Activated CD8-positive, alpha-beta T cell treated with anti-CD3 and anti-CD28 coated beads, Interleukin-2, amount 10 ng/mL, durations not matched to agents 7 days and 5 days (primary cell): ENCODE measurements around the gene LAMTOR5. TPM values are rescaled to one million over a fixed set of nuclear protein-coding genes. Genes with fewer than 3 reads are reported as not detected.
"Not testable (repeated sequence)": the region's sequence is repeated elsewhere in the genome, so short reads cannot be mapped to it uniquely, and the experiment has no call there.

ENCODE experiments used
- ATAC-seq: fragments of 150-1000 bp; cut with Tn5 transposase; one replicate; pipeline ENCODE4 v1.10.0; 2021; ENCODE audit warnings: moderate library complexity
- CTCF ChIA-PET: fragments of 350-600 bp; sonication (Branson Sonifier 250); formaldehyde crosslinking; loops from one replicate; lab custom pipeline; 2021; ENCODE audit warnings: antibody characterized with exemption; lab: Charles Lee
- POLR2A ChIA-PET: fragments of 350-600 bp; sonication (Branson Sonifier 250); formaldehyde crosslinking; loops from one replicate; lab custom pipeline; 2021; ENCODE audit warnings: antibody characterized with exemption; lab: Charles Lee
- DNase-seq: peaks from one replicate; pipeline ENCODE4 v3.0.0-alpha.2; 2020
- H3K27ac Mint-ChIP-seq: one replicate; pipeline ENCODE4 v1.8.0; 2021; ENCODE audit warnings: mild to moderate bottlenecking, mixed read lengths
- H3K27me3 Mint-ChIP-seq: one replicate; pipeline ENCODE4 v1.8.0; 2021; ENCODE audit warnings: low read depth, mixed read lengths
- H3K36me3 Mint-ChIP-seq: one replicate; pipeline ENCODE4 v1.8.0; 2021; ENCODE audit warnings: low read depth, mixed read lengths
- H3K4me1 Mint-ChIP-seq: one replicate; pipeline ENCODE4 v1.8.0; 2021; ENCODE audit warnings: low read depth, mixed read lengths
- H3K4me3 Mint-ChIP-seq: one replicate; pipeline ENCODE4 v1.8.0; 2021; ENCODE audit warnings: mild to moderate bottlenecking, mixed read lengths
- H3K9me3 Mint-ChIP-seq: one replicate; pipeline ENCODE4 v1.8.0; 2022; ENCODE audit warnings: mixed read lengths; ENCODE audit not compliant: insufficient read depth
- total RNA-seq, 2 experiments: library from RNA; stranded (reverse); gene quantifications; one replicate each; pipeline ENCODE4 v1.2.3, GENCODE V29; 2021

The LAMTOR5 gene
- total RNA-seq, 2 experiments from 2014 or later = 123 TPM

DNA sequence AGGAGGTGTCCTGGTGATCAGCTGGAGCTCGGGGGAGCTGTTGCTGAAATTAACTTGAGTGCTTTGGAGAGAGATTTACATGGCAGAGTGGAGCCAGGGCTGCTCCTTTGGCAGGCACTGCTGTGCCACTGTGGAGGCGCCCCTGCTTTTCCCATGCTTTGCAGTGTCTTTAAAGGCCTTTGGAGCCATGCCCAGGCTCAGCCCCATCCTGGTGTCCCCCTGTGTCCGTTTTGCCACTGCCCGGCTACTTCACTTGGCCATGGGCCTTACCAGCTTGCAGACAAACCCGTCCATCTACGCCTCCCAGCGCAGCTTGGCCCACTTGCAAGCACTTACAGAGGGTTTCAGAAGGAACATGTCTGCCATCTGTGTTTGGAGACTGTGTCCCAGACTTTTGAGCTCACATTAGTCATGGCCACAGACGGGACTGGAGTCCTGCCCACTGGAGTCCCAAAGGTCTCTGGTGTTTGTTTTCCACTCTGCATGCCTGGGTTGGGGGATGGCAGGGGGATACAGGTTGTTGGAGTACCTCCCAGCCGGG, 18.2 kb upstream of the LAMTOR5 start:
- ATAC-seq (no peak), DNase-seq (no peak)
- Mint-ChIP-seq H3K36me3 (no peaks in the 10 kb centered on the region), H3K27me3 (peaks cover 14% of the 10 kb centered on the region), H3K9me3 (no peaks in the 10 kb centered on the region), H3K4me1 (peaks cover 11% of the 10 kb centered on the region), H3K4me3 (no peak overlapping the region), H3K27ac (no peak overlapping the region)
- ChIA-PET CTCF (interaction anchor here (1.1 to 1.4 kb wide), 2 partner anchors 14 to 70 kb away, joined by 3 to 4 read pairs; no protein-coding TSS in a partner anchor), POLR2A (no interaction called here)

DNA sequence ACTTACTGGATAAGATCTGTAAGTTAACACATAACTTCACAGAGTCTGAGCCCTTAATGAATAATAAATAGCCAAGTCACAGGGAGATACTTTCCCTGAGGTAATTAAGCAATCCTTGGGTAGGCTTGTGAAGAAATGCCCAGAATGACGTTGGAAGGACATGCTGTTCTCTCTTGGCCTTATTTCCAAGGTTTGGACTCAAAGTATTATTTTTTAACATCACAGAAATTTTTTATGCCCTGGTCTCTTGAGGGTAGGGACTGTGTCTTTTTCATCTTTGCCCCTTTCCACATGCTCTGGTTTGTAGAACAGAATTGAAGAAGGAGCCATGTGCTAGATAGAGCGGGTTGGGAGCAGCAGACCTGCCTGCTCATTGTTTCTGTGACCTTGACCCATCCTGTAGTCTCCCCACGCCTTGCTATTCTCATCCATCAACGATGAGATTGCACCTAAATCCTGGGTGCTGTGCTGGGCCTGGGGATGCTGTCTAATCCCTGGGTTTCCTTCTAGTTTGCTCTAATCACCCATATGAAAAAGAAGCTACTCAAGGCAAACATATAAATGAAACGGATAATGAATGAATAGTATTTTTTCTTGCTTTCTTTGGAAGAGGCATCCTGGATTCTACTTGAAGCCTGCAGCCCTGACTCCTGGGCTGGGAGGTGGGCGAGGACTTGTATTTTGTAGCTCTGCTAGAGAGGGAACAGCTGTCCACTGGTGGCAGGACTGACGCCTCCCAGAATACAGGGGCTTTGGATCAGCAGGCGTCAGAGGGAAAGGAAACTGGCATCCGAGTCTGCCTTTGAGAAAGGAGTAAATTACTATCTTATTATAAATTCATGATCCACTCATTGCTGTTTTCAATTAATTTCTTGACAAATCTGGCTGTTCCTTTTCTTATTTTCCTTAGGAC, 17.5 kb upstream of the LAMTOR5 start:
- H3K27ac Mint-ChIP-seq = no peak overlapping the region
- no peak for DNase-seq
- no peaks in the 10 kb centered on the region for H3K36me3 Mint-ChIP-seq
- POLR2A ChIA-PET = no interaction called here
- H3K4me3 Mint-ChIP-seq = no peak overlapping the region
- CTCF ChIA-PET = interaction anchor here (1.1 to 1.4 kb wide), 2 partner anchors 13 to 71 kb away, joined by 3 to 4 read pairs; no protein-coding TSS in a partner anchor
- peaks cover 11% of the 10 kb centered on the region for H3K4me1 Mint-ChIP-seq
- peaks cover 9% of the 10 kb centered on the region for H3K27me3 Mint-ChIP-seq
- no peaks in the 10 kb centered on the region for H3K9me3 Mint-ChIP-seq
- no peak for ATAC-seq

DNA sequence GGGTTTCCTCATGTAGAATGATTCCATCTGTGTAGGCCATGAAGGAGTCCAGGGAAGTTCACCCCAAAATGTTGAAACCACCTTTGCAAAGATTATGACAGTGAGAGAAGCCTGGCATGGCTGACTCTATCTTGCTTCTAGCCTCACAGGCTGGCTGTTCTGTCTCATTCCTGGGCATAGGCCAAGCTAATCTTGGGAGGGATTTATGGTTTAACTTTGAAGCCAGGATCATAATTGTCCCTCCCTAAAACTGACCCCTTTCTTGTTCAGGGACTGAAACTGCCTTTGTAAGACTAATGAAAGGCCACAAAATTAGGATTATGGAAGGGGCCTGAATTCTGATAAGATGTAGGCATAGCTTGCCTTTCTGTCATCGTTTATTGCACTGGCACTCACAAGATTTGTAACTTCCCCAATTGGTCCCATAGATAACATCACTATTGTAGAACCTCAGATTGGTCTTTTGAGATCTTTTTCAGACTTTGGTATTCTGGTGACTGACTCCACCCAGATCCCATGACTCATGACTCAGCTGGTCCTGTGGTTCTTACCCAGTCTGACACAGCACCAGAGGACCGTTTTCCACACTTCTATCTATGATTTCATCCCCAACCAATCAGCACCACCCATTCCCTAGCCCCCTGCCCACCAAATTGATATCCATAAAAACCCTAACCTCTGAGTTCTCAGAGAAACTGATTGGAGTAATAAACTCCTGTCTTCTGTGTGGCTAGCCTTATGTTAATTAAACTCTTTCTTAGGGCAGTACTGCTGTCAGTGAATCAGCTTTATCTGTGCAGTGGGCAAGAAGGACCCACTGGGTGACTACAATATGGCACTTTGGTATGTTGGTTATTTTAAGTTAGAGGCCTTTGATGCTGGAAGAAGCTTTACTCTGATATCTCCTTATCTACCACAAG, 13.6 kb upstream of the LAMTOR5 start:
- Mint-ChIP-seq H3K9me3 (no peaks in the 10 kb centered on the region), H3K4me1 (peaks cover 11% of the 10 kb centered on the region), H3K27me3 (peaks cover 9% of the 10 kb centered on the region), H3K36me3 (no peaks in the 10 kb centered on the region), H3K27ac (no peak overlapping the region), H3K4me3 (no peak overlapping the region)
- ChIA-PET CTCF (interaction anchor here (0.9 to 2.2 kb wide), 5 partner anchors 9 to 345 kb away, joined by 3 to 9 read pairs (median 4); no protein-coding TSS in a partner anchor), POLR2A (no interaction called here)
- ATAC-seq = peak; percentile 47
- DNase-seq = no peak

DNA sequence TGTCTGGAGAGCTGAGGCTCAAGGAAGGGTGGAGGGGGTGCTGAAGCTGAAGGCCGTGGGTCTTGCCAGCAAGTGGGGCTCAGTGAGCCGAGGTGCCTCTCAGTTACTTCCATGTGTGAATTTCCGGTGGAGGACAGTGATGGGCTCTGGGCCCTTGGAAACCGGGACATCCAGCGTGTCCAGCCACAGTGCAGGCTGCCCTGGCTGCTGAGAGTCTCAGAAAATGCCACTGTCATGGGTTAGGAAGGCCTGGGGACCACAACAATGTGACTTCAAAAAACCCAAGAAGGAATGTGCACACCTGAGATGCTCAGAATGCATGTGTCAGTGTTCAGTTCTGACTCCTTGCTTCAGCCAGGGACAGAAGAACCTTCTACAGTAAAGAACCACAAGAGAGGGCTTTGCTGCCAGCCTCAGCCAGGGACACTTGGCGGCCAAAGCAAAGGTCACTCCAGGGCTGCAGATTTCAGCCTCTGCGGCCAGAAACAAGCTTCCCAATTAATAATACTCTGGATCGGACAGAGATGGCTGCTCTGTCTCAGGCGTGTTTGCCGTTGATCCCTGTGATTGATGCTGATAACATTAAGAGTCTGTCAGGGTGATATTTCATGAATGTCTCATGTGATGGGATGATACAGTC, 12.6 kb upstream of the LAMTOR5 start:
- DNase-seq = no peak
- Mint-ChIP-seq H3K4me3 (no peak overlapping the region), H3K4me1 (peaks cover 11% of the 10 kb centered on the region), H3K9me3 (no peaks in the 10 kb centered on the region), H3K36me3 (no peaks in the 10 kb centered on the region), H3K27me3 (peaks cover 9% of the 10 kb centered on the region), H3K27ac (no peak overlapping the region)
- ChIA-PET POLR2A (no interaction called here), CTCF (interaction anchor here (0.9 to 1.0 kb wide), 2 partner anchors 40 to 212 kb away, joined by 3 to 4 read pairs; no protein-coding TSS in a partner anchor)
- ATAC-seq = no peak

DNA sequence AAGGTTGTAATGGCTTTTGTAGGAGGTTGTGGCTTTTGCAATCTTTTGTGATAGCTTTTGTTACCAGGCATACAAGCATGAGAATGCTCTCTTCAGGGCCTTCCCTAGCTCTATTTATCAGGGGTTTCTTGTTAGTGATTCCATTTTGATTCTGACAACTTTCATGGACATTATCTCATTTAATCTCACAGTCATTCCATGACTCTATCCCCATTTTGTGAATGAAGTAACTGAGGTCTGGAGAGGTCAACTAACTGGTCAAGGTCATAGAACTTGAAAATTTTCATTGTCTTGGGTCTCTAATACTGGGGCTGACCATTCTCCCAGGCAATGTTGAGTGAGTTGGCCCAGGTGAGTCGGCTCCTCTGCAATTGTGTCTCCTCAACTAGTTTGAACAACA, 11.2 kb upstream of the LAMTOR5 start:
- POLR2A ChIA-PET = interaction anchor here (0.9 kb wide), 1 partner anchor 80 kb away, joined by 3 read pairs; the partner anchor contains the start of gene RBM15
- peak overlapping the region; percentile 32 for H3K27ac Mint-ChIP-seq
- CTCF ChIA-PET = interaction anchor here (2.7 kb wide), 1 partner anchor 77 kb away, joined by 10 read pairs; no protein-coding TSS in a partner anchor

DNA sequence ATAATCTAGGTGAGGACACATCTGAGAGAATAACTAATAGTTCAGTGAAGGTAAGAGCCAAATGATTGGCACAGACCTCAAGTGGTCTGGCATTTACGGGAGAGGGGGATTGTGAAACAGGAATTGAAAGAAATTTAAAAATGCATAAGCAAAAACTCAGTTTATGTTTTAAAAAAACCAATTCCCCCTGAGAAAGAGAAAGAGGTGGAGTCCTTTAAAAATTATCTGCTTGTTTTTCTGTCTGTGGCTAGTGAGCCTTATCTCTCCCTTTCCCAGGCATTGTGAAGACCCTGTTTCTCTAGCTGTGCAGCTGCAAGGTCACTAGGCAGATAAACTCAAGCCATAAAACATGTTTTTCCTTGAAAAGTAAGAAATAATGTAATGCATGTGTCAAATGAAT, 5.6 kb upstream of the LAMTOR5 start:
- CTCF ChIA-PET = interaction anchor here (0.6 to 7.7 kb wide), 17 partner anchors 9 to 210 kb away, joined by 3 to 68 read pairs (median 5); partner anchors contain the start of gene KCNC4
- H3K4me3 Mint-ChIP-seq, DNase-seq, H3K36me3 Mint-ChIP-seq, ATAC-seq, H3K27ac Mint-ChIP-seq, H3K9me3 Mint-ChIP-seq, H3K27me3 Mint-ChIP-seq, POLR2A ChIA-PET: not testable (repeated sequence)
- H3K4me1 Mint-ChIP-seq = peaks cover 12% of the 10 kb centered on the region

More for the DNA sequence above, 11.2 kb upstream of the LAMTOR5 start:
- Mint-ChIP-seq H3K4me3 (no peak overlapping the region), H3K9me3 (no peaks in the 10 kb centered on the region), H3K4me1 (peaks cover 8% of the 10 kb centered on the region), H3K36me3 (no peaks in the 10 kb centered on the region), H3K27me3 (peaks cover 5% of the 10 kb centered on the region)
- ATAC-seq = no peak
- DNase-seq = no peak

DNA sequence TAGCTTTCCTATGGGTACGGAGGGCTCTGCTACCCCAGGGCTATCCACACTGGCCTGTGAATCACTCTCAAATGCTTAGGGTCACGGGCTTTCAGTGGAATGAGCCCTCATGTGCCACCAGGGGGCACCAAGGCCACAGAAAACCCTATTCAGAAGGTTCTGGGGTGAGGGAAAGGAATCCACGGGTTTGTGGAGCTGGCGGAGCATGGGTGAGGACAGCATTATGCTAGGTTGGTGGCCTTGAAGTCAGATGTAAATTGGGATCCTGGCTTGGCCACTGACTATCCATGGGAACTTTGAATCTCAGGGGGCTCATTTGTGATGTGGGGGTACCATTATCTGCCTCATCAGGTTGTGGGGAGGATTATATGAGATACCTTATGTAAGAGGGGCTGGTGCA, 5.1 kb upstream of the LAMTOR5 start:
- ATAC-seq (peak; percentile 55), DNase-seq (peak; percentile 70)
- Mint-ChIP-seq H3K4me1 (peaks cover 16% of the 10 kb centered on the region), H3K4me3 (no peak overlapping the region), H3K27me3 (no peaks in the 10 kb centered on the region), H3K36me3 (peaks cover under 1% of the 10 kb centered on the region), H3K9me3 (no peaks in the 10 kb centered on the region), H3K27ac (no peak overlapping the region)
- ChIA-PET POLR2A (interaction anchor here (1.0 to 1.3 kb wide), 2 partner anchors 17 to 73 kb away, joined by 3 to 4 read pairs; partner anchors contain the start of gene RBM15), CTCF (interaction anchor here (0.6 to 7.7 kb wide), 23 partner anchors 8 to 580 kb away, joined by 3 to 68 read pairs (median 4); partner anchors contain the start of gene KCNC4)

DNA sequence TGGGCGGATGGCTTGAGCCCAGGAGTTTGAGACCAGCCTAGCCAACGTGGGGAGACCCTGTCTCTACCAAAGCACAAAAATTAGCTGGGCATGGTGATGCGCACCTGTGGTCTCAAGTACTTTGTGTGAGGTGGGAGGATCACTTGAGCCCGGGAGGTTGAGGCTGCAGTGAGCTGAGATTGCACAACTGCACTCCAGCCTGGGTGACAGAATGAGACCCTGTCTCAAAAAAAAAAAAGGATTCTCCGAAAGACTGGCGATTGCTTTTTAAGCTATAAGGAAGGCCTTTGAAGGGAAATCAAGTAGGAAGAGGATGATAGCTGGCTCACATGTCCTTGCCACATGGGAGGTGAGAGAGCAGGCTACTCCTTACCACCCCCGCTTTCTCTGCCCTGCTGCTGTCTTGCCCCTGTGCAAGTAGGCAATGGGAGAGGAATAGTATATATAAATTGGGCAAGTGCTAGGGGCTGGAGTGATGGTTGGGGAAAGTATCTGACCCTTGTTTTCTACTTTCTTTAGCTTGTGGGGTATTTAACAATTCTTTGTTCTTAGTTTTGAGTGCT, 3.8 kb upstream of the LAMTOR5 start:
- Mint-ChIP-seq H3K36me3 (peaks cover 5% of the 10 kb centered on the region), H3K27ac (no peak overlapping the region), H3K27me3 (no peaks in the 10 kb centered on the region), H3K9me3 (no peaks in the 10 kb centered on the region), H3K4me3 (no peak overlapping the region), H3K4me1 (peaks cover 25% of the 10 kb centered on the region)
- CTCF ChIA-PET = interaction anchor here (1.0 to 7.7 kb wide), 12 partner anchors 10 to 354 kb away, joined by 3 to 68 read pairs (median 6); partner anchors contain the start of gene KCNC4
- no peak for DNase-seq
- ATAC-seq = no peak
- POLR2A ChIA-PET = interaction anchor here (1.0 to 1.3 kb wide), 2 partner anchors 16 to 72 kb away, joined by 3 to 4 read pairs; partner anchors contain the start of gene RBM15

DNA sequence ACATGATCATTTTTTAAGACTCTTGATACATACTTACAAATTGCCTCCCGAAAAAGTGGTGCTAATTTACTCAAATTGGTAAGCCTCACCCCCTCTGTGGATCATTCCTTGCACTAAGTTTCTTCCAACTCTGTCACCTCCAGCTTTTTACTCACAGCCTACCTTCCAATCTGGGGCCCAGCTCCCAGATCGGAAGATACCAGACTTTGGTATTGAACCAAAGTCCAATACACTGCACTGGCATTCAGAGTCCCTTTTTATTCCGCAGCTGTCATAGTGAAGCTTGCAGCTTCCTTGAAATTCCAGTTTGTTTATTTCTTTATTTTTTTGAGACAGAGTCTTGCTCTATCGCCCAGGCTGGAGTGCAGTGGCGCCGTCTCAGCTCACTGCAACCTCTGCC, 1.8 kb upstream of the LAMTOR5 start:
- Mint-ChIP-seq H3K27ac (no peak overlapping the region), H3K27me3 (no peaks in the 10 kb centered on the region), H3K9me3 (no peaks in the 10 kb centered on the region), H3K36me3 (peaks cover 9% of the 10 kb centered on the region), H3K4me3 (no peak overlapping the region), H3K4me1 (peaks cover 28% of the 10 kb centered on the region)
- no peak for DNase-seq
- CTCF ChIA-PET = interaction anchor here (0.8 to 2.5 kb wide), 8 partner anchors 11 to 206 kb away, joined by 3 to 34 read pairs (median 12); no protein-coding TSS in a partner anchor
- no peak for ATAC-seq
- POLR2A ChIA-PET = interaction anchor here (4.8 kb wide), 1 partner anchor 71 kb away, joined by 39 read pairs; the partner anchor contains the start of gene RBM15

DNA sequence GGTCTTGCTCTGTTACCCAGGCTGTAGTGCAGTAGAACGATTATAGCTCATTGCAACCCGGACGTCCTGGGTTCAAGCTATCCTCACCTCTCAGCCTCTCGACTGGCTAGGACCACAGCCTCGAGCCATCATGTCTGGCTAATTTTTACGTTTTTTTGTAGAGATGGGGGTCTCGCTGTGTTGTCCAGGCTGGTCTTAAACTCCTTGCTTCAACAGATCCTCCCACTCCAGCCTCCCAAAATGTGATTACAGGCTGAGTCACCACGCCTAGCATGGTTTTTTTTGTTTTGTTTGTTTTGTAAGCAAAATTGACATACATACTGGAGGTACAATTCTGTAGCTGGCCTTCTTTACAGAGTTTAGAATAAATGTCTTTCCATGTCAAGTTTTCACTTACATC, 994 bp upstream of the LAMTOR5 start:
- DNase-seq (no peak), ATAC-seq (no peak)
- peak overlapping the region; percentile 100 for H3K4me3 Mint-ChIP-seq
- H3K27ac Mint-ChIP-seq = peak overlapping the region; percentile 15
- ChIA-PET POLR2A (interaction anchor here (0.6 to 4.8 kb wide), 6 partner anchors 10 to 208 kb away, joined by 3 to 39 read pairs (median 4); partner anchors contain the start of gene RBM15), CTCF (interaction anchor here (1.0 to 2.5 kb wide), 10 partner anchors 11 to 206 kb away, joined by 3 to 34 read pairs (median 6); partner anchors contain the start of gene KCNC4)
- H3K9me3 Mint-ChIP-seq = no peaks in the 10 kb centered on the region
- no peaks in the 10 kb centered on the region for H3K27me3 Mint-ChIP-seq
- H3K36me3 Mint-ChIP-seq = peaks cover 15% of the 10 kb centered on the region
- peaks cover 28% of the 10 kb centered on the region for H3K4me1 Mint-ChIP-seq
